ENCODE data around the gene SERPINE2. TPM values are rescaled to one million over a fixed set of nuclear protein-coding genes. Genes with fewer than 3 reads are reported as not detected.

The SERPINE2 gene
- total RNA-seq, 2 donors from 2014 or later: 1.6 to 4.4 TPM

DNA sequence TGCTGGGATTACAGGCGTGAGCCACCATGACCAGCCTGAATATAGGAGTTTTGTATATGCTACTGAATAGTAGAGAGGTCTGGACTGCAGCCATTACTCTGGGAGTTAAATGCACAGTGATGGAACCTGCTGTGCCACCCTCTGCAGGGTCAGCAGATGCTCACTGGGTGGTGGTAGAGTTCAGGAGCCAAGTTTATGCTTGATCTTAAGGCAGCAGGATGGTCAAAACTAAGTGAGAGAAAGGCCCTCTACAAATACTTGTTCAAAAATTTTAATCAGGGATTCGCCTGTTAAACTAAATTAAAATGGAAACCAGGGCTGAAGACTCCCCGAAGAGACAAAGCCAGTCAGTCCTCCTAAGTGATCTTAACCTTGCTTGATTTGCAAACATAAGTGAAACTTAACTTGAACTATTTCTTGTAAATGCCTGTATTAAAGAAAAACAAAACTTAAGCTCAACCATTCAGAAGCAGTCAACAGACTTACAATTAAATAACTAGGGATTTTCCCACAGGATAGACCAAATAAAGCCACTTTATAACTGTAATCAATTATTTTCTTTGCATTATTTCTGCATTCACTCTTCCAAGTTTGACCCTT lies 89.7 kb downstream of the SERPINE2 start:
- no peaks in the 10 kb centered on the region for H3K9me3 ChIP-seq
- intact Hi-C loops (cut with DNase I): no loop called here
- TF ChIP-seq, protein P1, sequence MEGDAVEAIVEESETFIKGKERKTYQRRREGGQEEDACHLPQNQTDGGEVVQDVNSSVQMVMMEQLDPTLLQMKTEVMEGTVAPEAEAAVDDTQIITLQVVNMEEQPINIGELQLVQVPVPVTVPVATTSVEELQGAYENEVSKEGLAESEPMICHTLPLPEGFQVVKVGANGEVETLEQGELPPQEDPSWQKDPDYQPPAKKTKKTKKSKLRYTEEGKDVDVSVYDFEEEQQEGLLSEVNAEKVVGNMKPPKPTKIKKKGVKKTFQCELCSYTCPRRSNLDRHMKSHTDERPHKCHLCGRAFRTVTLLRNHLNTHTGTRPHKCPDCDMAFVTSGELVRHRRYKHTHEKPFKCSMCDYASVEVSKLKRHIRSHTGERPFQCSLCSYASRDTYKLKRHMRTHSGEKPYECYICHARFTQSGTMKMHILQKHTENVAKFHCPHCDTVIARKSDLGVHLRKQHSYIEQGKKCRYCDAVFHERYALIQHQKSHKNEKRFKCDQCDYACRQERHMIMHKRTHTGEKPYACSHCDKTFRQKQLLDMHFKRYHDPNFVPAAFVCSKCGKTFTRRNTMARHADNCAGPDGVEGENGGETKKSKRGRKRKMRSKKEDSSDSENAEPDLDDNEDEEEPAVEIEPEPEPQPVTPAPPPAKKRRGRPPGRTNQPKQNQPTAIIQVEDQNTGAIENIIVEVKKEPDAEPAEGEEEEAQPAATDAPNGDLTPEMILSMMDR (IDR thresholded peaks at IDR 0.05): no peak
- no peak for TF ChIP-seq POLR2A (IDR thresholded peaks at IDR 0.05)
- DNase-seq (no peak), ATAC-seq (no peak)
- no peaks in the 10 kb centered on the region for H3K27me3 ChIP-seq
- H3K4me1 ChIP-seq: peaks cover 17% of the 10 kb centered on the region
- no peak overlapping the region for H3K4me3 ChIP-seq
- 71 to 86% methylated on average over 3 of the region's 3 CpGs for WGBS, 2 donors
- no peak overlapping the region for H3K27ac ChIP-seq
- no peaks in the 10 kb centered on the region for H3K36me3 ChIP-seq (replicated peaks in 1 of 2; ENCODE audit: insufficient read depth in 1 of 2, low read depth in 2 of 2)

DNA sequence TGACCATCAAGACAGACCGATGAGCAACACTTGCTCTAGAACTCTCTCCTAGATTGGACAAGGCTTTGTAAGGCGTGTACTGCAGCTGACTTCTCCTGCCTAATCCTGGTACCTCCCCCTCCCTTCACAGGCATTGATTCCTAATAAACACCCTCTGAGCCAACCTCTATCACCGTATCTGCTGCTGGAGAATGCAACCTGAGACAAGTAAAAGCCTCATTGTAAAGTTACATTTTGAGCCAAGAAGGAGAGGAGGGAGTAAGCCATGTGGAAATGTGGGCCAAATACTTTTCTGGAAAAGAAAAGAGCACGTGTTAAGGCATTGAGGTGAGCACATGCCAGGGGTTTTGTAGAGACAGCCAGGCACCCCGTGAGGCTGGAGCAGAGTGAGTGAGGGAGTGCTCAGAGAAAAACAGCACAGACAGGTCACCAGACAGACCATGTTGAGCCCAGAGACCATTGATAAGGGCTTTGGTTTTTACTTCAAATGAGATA lies 91.3 kb downstream of the SERPINE2 start:
- no peak for DNase-seq
- no peak overlapping the region for H3K27ac ChIP-seq
- intact Hi-C loops (cut with DNase I): no loop called here
- H3K4me1 ChIP-seq: peaks cover 28% of the 10 kb centered on the region
- no peak overlapping the region for H3K4me3 ChIP-seq
- WGBS, 2 donors: 20 to 32% methylated on average over 5 of the region's 5 CpGs
- no peak for ATAC-seq
- no peaks in the 10 kb centered on the region for H3K36me3 ChIP-seq (replicated peaks in 1 of 2; ENCODE audit: insufficient read depth in 1 of 2, low read depth in 2 of 2)
- no peak for TF ChIP-seq POLR2A (IDR thresholded peaks at IDR 0.05)
- TF ChIP-seq, protein P1 (IDR thresholded peaks at IDR 0.05): no peak
- no peaks in the 10 kb centered on the region for H3K9me3 ChIP-seq
- H3K27me3 ChIP-seq: no peaks in the 10 kb centered on the region

GRCh38 chr2:223945755-223946154 lies 93.3 kb downstream of the SERPINE2 start:
- intact Hi-C loops (cut with DNase I): no loop called here
- H3K27me3 ChIP-seq: no peaks in the 10 kb centered on the region
- ATAC-seq: no peak
- DNase-seq: no peak
- H3K4me1 ChIP-seq: peaks cover 33% of the 10 kb centered on the region
- H3K27ac ChIP-seq: no peak overlapping the region
- WGBS, 2 donors: 33 to 36% methylated on average over 4 of the region's 4 CpGs
- TF ChIP-seq POLR2A (IDR thresholded peaks at IDR 0.05): no peak
- TF ChIP-seq, protein P1 (IDR thresholded peaks at IDR 0.05): no peak
- no peaks in the 10 kb centered on the region for H3K9me3 ChIP-seq
- no peaks in the 10 kb centered on the region for H3K36me3 ChIP-seq (replicated peaks in 1 of 2; ENCODE audit: insufficient read depth in 1 of 2, low read depth in 2 of 2)
- H3K4me3 ChIP-seq: no peak overlapping the region

- DNase-seq (peak; percentile 87 to 91 (median 88)), ATAC-seq (peak; percentile 96)
- peak; percentile 62 to 85 (median 84) for TF ChIP-seq POLR2A (IDR thresholded peaks at IDR 0.05)
- TF ChIP-seq, protein P1 (IDR thresholded peaks at IDR 0.05): peak in 2 of 7 experiments; percentile 4 to 5
- H3K9me3 ChIP-seq: no peaks in the 10 kb centered on the region
- H3K27me3 ChIP-seq: no peaks in the 10 kb centered on the region
- no peaks in the 10 kb centered on the region for H3K36me3 ChIP-seq (replicated peaks in 1 of 2; ENCODE audit: insufficient read depth in 1 of 2, low read depth in 2 of 2)
- peaks cover 29% of the 10 kb centered on the region for H3K4me1 ChIP-seq
- intact Hi-C loops (cut with DNase I): no loop called here
- peak within 1 kb of the TSS; percentile 73 to 88 (median 82) for H3K27ac ChIP-seq
- 0 to 1% methylated on average over 16 to 61 of the region's 87 CpGs for WGBS, 2 donors
- H3K4me3 ChIP-seq: peak within 1 kb of the TSS; percentile 33 to 92
Observed at GRCh38 chr2:223944703-223945531, 94.2 kb downstream of the SERPINE2 start, which contains the start of gene WDFY1. WDFY1 (minus strand) TSS chr2:223945335; CDS start chr2:223945284, 51 bp downstream.

All from body of pancreas (tissue), 4 donors.